ENCODE results near the gene PIGL.

DNA sequence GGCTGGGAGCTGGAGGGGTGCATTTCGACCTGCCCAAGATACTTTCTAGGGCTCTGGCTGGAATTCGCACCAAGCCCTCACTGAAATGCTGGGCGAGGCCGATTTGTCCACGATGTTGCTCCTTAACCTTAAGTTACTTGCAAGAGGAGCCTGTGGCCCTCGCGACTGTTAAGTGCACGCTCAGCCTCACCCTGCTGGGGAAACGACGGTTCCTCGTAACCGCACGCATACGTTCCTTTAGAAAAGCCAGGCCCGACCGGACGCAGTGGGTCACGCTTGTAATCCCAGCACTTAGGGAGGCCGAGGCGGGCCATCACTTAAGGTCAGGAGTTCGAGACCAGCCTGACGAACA is 1.1 kb upstream of the PIGL start:
- TF ChIP-seq, protein P1, sequence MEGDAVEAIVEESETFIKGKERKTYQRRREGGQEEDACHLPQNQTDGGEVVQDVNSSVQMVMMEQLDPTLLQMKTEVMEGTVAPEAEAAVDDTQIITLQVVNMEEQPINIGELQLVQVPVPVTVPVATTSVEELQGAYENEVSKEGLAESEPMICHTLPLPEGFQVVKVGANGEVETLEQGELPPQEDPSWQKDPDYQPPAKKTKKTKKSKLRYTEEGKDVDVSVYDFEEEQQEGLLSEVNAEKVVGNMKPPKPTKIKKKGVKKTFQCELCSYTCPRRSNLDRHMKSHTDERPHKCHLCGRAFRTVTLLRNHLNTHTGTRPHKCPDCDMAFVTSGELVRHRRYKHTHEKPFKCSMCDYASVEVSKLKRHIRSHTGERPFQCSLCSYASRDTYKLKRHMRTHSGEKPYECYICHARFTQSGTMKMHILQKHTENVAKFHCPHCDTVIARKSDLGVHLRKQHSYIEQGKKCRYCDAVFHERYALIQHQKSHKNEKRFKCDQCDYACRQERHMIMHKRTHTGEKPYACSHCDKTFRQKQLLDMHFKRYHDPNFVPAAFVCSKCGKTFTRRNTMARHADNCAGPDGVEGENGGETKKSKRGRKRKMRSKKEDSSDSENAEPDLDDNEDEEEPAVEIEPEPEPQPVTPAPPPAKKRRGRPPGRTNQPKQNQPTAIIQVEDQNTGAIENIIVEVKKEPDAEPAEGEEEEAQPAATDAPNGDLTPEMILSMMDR (conservative IDR thresholded peaks at IDR 0.05; ENCODE audit: low read depth in 2 of 2) = no peak
- no peak for TF ChIP-seq EZH2 (IDR thresholded peaks at IDR 0.05; ENCODE audit: low read depth, unreplicated experiment)
- TF ChIP-seq POLR2AphosphoS5 (IDR thresholded peaks at IDR 0.05; ENCODE audit: low read depth) = no peak
- no peak for TF ChIP-seq ZNF331 (CRISPR knock-in tag; IDR thresholded peaks at IDR 0.05; ENCODE audit: low read depth)
- TF ChIP-seq, protein P2, sequence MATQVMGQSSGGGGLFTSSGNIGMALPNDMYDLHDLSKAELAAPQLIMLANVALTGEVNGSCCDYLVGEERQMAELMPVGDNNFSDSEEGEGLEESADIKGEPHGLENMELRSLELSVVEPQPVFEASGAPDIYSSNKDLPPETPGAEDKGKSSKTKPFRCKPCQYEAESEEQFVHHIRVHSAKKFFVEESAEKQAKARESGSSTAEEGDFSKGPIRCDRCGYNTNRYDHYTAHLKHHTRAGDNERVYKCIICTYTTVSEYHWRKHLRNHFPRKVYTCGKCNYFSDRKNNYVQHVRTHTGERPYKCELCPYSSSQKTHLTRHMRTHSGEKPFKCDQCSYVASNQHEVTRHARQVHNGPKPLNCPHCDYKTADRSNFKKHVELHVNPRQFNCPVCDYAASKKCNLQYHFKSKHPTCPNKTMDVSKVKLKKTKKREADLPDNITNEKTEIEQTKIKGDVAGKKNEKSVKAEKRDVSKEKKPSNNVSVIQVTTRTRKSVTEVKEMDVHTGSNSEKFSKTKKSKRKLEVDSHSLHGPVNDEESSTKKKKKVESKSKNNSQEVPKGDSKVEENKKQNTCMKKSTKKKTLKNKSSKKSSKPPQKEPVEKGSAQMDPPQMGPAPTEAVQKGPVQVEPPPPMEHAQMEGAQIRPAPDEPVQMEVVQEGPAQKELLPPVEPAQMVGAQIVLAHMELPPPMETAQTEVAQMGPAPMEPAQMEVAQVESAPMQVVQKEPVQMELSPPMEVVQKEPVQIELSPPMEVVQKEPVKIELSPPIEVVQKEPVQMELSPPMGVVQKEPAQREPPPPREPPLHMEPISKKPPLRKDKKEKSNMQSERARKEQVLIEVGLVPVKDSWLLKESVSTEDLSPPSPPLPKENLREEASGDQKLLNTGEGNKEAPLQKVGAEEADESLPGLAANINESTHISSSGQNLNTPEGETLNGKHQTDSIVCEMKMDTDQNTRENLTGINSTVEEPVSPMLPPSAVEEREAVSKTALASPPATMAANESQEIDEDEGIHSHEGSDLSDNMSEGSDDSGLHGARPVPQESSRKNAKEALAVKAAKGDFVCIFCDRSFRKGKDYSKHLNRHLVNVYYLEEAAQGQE (IDR thresholded peaks at IDR 0.05; ENCODE audit: unreplicated experiment) = no peak
- TF ChIP-seq, protein P3, sequence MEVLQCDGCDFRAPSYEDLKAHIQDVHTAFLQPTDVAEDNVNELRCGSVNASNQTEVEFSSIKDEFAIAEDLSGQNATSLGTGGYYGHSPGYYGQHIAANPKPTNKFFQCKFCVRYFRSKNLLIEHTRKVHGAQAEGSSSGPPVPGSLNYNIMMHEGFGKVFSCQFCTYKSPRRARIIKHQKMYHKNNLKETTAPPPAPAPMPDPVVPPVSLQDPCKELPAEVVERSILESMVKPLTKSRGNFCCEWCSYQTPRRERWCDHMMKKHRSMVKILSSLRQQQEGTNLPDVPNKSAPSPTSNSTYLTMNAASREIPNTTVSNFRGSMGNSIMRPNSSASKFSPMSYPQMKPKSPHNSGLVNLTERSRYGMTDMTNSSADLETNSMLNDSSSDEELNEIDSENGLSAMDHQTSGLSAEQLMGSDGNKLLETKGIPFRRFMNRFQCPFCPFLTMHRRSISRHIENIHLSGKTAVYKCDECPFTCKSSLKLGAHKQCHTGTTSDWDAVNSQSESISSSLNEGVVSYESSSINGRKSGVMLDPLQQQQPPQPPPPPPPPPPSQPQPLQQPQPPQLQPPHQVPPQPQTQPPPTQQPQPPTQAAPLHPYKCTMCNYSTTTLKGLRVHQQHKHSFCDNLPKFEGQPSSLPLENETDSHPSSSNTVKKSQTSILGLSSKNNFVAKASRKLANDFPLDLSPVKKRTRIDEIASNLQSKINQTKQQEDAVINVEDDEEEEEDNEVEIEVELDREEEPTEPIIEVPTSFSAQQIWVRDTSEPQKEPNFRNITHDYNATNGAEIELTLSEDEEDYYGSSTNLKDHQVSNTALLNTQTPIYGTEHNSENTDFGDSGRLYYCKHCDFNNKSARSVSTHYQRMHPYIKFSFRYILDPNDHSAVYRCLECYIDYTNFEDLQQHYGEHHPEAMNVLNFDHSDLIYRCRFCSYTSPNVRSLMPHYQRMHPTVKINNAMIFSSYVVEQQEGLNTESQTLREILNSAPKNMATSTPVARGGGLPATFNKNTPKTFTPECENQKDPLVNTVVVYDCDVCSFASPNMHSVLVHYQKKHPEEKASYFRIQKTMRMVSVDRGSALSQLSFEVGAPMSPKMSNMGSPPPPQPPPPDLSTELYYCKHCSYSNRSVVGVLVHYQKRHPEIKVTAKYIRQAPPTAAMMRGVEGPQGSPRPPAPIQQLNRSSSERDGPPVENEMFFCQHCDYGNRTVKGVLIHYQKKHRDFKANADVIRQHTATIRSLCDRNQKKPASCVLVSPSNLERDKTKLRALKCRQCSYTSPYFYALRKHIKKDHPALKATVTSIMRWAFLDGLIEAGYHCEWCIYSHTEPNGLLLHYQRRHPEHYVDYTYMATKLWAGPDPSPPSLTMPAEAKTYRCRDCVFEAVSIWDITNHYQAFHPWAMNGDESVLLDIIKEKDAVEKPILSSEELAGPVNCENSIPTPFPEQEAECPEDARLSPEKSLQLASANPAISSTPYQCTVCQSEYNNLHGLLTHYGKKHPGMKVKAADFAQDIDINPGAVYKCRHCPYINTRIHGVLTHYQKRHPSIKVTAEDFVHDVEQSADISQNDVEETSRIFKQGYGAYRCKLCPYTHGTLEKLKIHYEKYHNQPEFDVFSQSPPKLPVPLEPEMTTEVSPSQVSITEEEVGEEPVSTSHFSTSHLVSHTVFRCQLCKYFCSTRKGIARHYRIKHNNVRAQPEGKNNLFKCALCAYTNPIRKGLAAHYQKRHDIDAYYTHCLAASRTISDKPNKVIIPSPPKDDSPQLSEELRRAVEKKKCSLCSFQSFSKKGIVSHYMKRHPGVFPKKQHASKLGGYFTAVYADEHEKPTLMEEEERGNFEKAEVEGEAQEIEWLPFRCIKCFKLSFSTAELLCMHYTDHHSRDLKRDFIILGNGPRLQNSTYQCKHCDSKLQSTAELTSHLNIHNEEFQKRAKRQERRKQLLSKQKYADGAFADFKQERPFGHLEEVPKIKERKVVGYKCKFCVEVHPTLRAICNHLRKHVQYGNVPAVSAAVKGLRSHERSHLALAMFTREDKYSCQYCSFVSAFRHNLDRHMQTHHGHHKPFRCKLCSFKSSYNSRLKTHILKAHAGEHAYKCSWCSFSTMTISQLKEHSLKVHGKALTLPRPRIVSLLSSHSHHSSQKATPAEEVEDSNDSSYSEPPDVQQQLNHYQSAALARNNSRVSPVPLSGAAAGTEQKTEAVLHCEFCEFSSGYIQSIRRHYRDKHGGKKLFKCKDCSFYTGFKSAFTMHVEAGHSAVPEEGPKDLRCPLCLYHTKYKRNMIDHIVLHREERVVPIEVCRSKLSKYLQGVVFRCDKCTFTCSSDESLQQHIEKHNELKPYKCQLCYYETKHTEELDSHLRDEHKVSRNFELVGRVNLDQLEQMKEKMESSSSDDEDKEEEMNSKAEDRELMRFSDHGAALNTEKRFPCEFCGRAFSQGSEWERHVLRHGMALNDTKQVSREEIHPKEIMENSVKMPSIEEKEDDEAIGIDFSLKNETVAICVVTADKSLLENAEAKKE (CRISPR knock-in tag; IDR thresholded peaks at IDR 0.05) = no peak
- TF ChIP-seq ETS1 (IDR thresholded peaks at IDR 0.05) = no peak
- TF ChIP-seq CREB1 (CRISPR knock-in tag; IDR thresholded peaks at IDR 0.05; ENCODE audit: low read depth) = no peak
- no peak for TF ChIP-seq NANOG (IDR thresholded peaks at IDR 0.05; ENCODE audit: borderline replicate concordance)
- TF ChIP-seq JUNB (IDR thresholded peaks at IDR 0.05; ENCODE audit: unreplicated experiment) = no peak
- no peak for TF ChIP-seq ZNF114 (CRISPR knock-in tag; IDR thresholded peaks at IDR 0.05)
- TF ChIP-seq EZH2phosphoT487 (IDR thresholded peaks at IDR 0.05; ENCODE audit: unreplicated experiment) = no peak
- no peak for TF ChIP-seq STAT1 (IDR thresholded peaks at IDR 0.05; ENCODE audit: unreplicated experiment)
